ENCODE measurements around the gene NOTCH1.

DNA sequence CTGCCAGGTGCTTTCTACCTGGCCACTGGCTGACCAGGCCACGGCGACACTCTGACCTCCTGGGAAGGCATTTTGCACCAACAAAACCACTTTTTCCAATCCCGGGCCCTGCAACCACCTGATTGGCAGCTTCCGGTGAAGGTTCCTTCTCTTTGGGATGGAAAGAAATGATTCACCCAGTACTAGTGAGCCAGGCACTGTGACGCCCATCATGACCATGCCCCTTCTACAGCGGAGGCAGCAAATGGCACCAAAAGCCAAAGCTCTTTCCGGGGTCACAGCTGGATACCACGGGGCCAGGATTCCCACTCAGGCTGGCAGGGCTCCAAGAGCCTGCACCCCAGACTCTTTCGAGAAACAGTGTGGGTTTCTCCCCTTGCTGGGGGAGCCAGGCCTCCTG, 4.7 kb downstream of the NOTCH1 start:
- TF ChIP-seq POLR2A (IDR thresholded peaks at IDR 0.05; ENCODE audit: low read depth, low read length) = no peak
- 0 out of 2 replicates have a peak, but pooled peaks have one; percentile 5 for TF ChIP-seq POLR2AphosphoS5 (IDR thresholded peaks at IDR 0.05; ENCODE audit: low read depth, low read length)
- no peak for TF ChIP-seq TAF1 (IDR thresholded peaks at IDR 0.05; ENCODE audit: borderline replicate concordance, low read depth, low read length)

Measured in GM12892 (cell line).